Esophagus squamous epithelium (tissue), 5 donors: ENCODE data around the gene SMPD3. TPM values are rescaled to one million over a fixed set of nuclear protein-coding genes. Genes with fewer than 3 reads are reported as not detected.

Experiments used
- DNase-seq: peaks from one replicate; lab custom pipeline; 2025; lab: John Stamatoyannopoulos, UW
- H3K27ac ChIP-seq, 4 donors: fragments of 200-600 bp; sonication (generic); one replicate each; pipeline ENCODE4 v1.5.1; 2016 to 2019; ENCODE audit warnings: mild to moderate bottlenecking in 1 of 4
- H3K27me3 ChIP-seq, 4 donors: fragments of 200-600 bp; sonication (generic); 1 replicate in 3 of 4; 2 replicates in 1 of 4; pipeline versions ENCODE4 v1.5.1 to v1.6.0; 2017 to 2021; ENCODE audit warnings: antibody characterized with exemption in 1 of 4
- H3K36me3 ChIP-seq, 3 donors: fragments of 200-600 bp; sonication (generic); one replicate each; pipeline ENCODE4 v1.5.1; 2016 to 2019
- H3K4me1 ChIP-seq, 3 donors: fragments of 200-600 bp; sonication (generic); one replicate each; pipeline ENCODE4 v1.5.1; 2017 to 2019
- H3K4me3 ChIP-seq, 4 donors: fragments of 200-600 bp; sonication (generic); 1 replicate in 3 of 4; 2 replicates in 1 of 4; pipeline ENCODE4 v1.5.1; 2016 to 2019; ENCODE audit warnings: mild to moderate bottlenecking in 2 of 4, moderate library complexity in 1 of 4
- H3K9me3 ChIP-seq, 3 donors: fragments of 200-600 bp; sonication (generic); one replicate each; pipeline ENCODE4 v1.5.1; 2016 to 2019
- POLR2A ChIP-seq, 4 donors: fragments of 450-650 bp; IDR thresholded peaks; one replicate each; pipeline ENCODE4 v1.6.1; 2017; ENCODE audit warnings: antibody characterized with exemption in 4 of 4, mild to moderate bottlenecking in 4 of 4, moderate library complexity in 3 of 4
- WGBS, 2 donors: methylation state at CpG; one replicate each; pipeline ENCODE4 v1.1.5; 2018; 5-methylcytosine and 5-hydroxymethylcytosine counted together
- intact Hi-C: fragments of 100-400 bp; cut with DNase I; formaldehyde crosslinking; loops from one replicate; pipeline ENCODE4 v1.15.0; 2022
- total RNA-seq, 4 donors: library from RNA; depleted of rRNA; stranded (reverse); fragments of >200 nt; gene quantifications; one replicate each; pipeline ENCODE4 v1.1.0, GENCODE V29; 2016
- TF ChIP-seq, protein P1 (sequence below), 6 experiments: fragments of 450-650 bp in 4 of 6; fragments of 200-600 bp in 2 of 6; sonication (generic) in 2 of 6; IDR thresholded peaks; one replicate each; pipeline ENCODE4 v1.5.1; 2016 to 2019; ENCODE audit warnings: antibody characterized with exemption in 6 of 6, mild to moderate bottlenecking in 4 of 6, moderate library complexity in 4 of 6
- donor health status: DM: yes; HTN: yes; CAD: no.

SMPD3 gene
- total RNA-seq, 4 donors from 2014 or later = 0.18 to 2.3 (median 0.92) TPM

DNA sequence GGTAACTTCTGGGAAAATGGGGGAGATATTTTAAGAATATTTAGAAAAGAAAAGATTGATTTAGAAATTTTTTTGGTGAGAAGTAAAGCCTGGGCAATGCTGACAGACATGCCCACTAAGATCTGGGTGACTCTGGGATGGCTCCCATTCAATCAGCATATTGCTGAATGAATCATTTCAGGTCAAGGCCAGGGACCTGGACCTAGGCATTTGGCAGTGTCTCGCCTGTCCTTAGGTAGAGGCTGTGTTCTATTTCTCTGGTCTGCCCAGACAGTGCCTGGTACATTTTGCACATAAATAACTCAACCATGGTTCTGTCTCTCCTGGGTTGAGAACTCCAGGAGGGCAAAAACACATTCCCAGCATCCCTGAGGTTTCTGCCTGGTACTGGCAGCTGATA is 39.9 kb downstream of the SMPD3 start:
- Histone ChIP-seq H3K36me3 (no peaks in the 10 kb centered on the region), H3K27ac (no peak overlapping the region), H3K4me3 (no peak overlapping the region), H3K9me3 (no peaks in the 10 kb centered on the region), H3K4me1 (no peaks in the 10 kb centered on the region), H3K27me3 (peaks cover 0 to 80% (median 0%) of the 10 kb centered on the region in 4 donors)
- intact Hi-C loops = no loop called here
- no peak for DNase-seq
- 64 to 80% methylated on average over 1 of the region's 1 CpG for WGBS, 2 donors
- TF ChIP-seq POLR2A (IDR thresholded peaks at IDR 0.05) = no peak
- TF ChIP-seq, protein P1, sequence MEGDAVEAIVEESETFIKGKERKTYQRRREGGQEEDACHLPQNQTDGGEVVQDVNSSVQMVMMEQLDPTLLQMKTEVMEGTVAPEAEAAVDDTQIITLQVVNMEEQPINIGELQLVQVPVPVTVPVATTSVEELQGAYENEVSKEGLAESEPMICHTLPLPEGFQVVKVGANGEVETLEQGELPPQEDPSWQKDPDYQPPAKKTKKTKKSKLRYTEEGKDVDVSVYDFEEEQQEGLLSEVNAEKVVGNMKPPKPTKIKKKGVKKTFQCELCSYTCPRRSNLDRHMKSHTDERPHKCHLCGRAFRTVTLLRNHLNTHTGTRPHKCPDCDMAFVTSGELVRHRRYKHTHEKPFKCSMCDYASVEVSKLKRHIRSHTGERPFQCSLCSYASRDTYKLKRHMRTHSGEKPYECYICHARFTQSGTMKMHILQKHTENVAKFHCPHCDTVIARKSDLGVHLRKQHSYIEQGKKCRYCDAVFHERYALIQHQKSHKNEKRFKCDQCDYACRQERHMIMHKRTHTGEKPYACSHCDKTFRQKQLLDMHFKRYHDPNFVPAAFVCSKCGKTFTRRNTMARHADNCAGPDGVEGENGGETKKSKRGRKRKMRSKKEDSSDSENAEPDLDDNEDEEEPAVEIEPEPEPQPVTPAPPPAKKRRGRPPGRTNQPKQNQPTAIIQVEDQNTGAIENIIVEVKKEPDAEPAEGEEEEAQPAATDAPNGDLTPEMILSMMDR (IDR thresholded peaks at IDR 0.05) = no peak

DNA sequence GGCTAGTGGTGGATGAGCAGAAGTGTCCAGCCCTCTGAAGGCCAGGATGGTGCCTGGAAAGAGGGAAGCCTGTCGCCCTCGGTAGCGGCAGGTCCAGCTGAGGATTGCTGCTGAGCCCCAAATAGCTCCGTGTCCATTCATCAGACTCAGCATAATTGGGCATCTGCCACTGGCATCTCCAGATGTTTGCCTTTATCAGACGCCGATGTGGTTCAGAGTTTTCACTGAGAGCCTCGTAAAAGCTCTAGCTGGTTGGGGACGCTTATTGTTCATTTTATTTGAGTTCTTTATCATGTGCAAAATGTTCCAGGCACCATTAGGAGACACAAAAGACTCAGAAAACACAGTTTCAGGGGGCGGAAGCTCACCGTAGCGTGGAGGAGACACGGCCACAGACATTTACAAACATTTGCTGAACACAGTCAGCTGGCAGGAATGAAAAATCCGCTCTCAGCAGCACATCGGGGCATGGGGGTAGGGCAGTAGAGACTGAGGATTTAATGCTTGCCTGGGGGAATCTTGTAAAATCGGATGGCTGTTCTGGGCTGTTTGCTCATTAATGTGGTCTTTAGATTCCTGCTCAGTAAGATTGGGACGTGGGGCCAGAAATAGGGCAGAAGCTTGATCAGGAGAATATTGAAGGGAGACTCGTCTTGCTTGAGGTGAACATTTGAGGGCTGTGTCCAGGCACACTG is 41.7 kb downstream of the SMPD3 start:
- 45 to 60% methylated on average over 16 to 17 of the region's 17 CpGs for WGBS, 2 donors
- intact Hi-C loops = no loop called here
- no peak for DNase-seq
- TF ChIP-seq, protein P1 (IDR thresholded peaks at IDR 0.05) = no peak
- TF ChIP-seq POLR2A (IDR thresholded peaks at IDR 0.05) = no peak
- Histone ChIP-seq H3K36me3 (no peaks in the 10 kb centered on the region), H3K9me3 (no peaks in the 10 kb centered on the region), H3K4me1 (no peaks in the 10 kb centered on the region), H3K27me3 (peaks cover 0 to 65% (median 0%) of the 10 kb centered on the region in 4 donors), H3K27ac (no peak overlapping the region), H3K4me3 (no peak overlapping the region)

DNA sequence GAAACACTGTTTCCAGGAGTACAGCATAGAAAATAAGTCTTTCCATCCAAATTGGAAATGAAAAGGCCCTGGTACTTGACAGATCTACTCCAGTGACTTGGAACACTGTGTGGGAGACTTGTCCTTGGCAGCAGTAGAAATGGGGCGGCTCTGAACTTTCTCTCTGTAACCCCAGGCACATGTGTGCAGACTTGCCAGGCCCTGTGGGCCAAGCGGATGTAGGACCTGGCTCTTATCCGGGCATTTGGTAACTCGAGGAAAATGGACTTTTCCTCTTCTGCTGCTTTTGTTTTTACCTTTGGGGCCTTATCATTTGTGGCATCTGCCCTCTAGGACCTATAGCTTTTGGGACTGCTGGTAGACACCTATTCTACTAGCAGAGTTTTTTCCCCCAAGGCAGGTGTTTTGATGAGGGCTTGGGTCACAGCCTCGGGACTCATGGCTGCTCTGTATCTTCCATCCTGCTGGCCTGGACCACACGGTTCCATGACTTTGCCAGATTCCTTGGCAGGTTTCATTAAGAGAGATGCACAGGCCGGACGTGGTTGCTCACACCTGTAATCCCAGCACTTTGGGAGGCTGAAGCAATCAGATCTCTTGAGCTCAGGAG is 43.5 kb downstream of the SMPD3 start:
- TF ChIP-seq, protein P1 (IDR thresholded peaks at IDR 0.05) = no peak
- no peak for TF ChIP-seq POLR2A (IDR thresholded peaks at IDR 0.05)
- WGBS, 2 donors = 50 to 52% methylated on average over 4 to 6 of the region's 8 CpGs
- Histone ChIP-seq H3K4me3 (no peak overlapping the region), H3K27ac (no peak overlapping the region), H3K9me3 (no peaks in the 10 kb centered on the region), H3K36me3 (no peaks in the 10 kb centered on the region), H3K27me3 (peaks cover 0 to 59% (median 0%) of the 10 kb centered on the region in 4 donors), H3K4me1 (no peaks in the 10 kb centered on the region)
- intact Hi-C loops = no loop called here
- no peak for DNase-seq

DNA sequence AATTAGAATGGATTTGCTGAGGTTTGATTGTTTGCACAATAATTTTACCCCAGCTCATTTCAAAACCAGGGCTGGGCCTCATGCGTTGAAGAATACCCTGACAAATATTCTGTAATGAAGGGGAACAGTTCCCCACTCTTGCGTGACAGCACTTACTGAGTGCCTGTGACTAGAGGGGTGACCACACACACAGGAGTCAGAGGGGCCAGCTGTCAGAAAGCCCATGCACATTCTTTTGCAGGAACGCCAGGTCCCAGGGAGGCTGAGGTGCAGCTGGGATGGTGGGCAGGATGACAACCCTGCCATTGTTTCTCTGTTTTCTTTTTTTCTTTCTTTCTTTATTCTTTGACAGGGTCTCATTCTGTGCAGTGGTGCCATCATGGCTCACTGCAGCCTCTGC is 44.6 kb downstream of the SMPD3 start:
- H3K27ac ChIP-seq = no peak overlapping the region
- H3K27me3 ChIP-seq = peaks cover 0 to 59% (median 0%) of the 10 kb centered on the region in 4 donors
- no peak overlapping the region for H3K4me3 ChIP-seq
- no peaks in the 10 kb centered on the region for H3K36me3 ChIP-seq
- intact Hi-C loops = no loop called here
- no peaks in the 10 kb centered on the region for H3K4me1 ChIP-seq
- WGBS, 2 donors = 71 to 78% methylated on average over 3 of the region's 3 CpGs
- TF ChIP-seq, protein P1 (IDR thresholded peaks at IDR 0.05) = no peak
- no peak for TF ChIP-seq POLR2A (IDR thresholded peaks at IDR 0.05)
- no peaks in the 10 kb centered on the region for H3K9me3 ChIP-seq
- no peak for DNase-seq

DNA sequence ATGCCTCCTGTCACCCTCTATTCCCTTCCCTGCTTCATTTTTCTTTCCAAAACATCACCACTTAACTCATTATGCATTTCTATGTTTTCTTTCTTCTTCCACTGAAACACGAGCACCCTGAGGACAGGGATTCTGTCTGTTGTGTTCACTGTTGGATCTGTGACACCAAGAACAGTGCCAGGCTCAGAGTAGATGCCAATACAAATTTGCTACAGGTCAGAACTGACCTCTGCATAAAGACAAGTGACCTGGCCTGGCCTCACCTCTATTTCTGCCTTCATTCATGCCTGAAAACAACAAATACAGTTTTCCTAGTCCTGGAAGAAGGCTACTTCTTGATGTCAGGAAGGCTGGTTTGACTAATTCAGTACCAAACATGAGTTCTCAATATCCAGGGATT is 45.1 kb downstream of the SMPD3 start:
- no peak for TF ChIP-seq POLR2A (IDR thresholded peaks at IDR 0.05)
- TF ChIP-seq, protein P1 (IDR thresholded peaks at IDR 0.05) = no peak
- WGBS, 2 donors = 46 to 50% methylated on average over 1 of the region's 1 CpG
- Histone ChIP-seq H3K9me3 (no peaks in the 10 kb centered on the region), H3K36me3 (no peaks in the 10 kb centered on the region), H3K27me3 (peaks cover 0 to 57% (median 0%) of the 10 kb centered on the region in 4 donors), H3K4me1 (no peaks in the 10 kb centered on the region), H3K27ac (no peak overlapping the region), H3K4me3 (no peak overlapping the region)
- no peak for DNase-seq
- intact Hi-C loops = no loop called here
